GM10266 (cell line): ENCODE results near the gene HSH2D.

ENCODE experiments used
- DNase-seq: peaks from one replicate; pipeline ENCODE4 v3.0.0; 2012; ENCODE audit errors: extremely low spot score
- CTCF ChIP-seq: IDR thresholded peaks from 2 replicates; pipeline ENCODE4 v1.5.1; 2012; ENCODE audit warnings: mild to moderate bottlenecking, low read depth; ENCODE audit not compliant: control insufficient read depth, insufficient read depth; ENCODE audit errors: missing control alignments

Gene HSH2D

GRCh38 chr19:16207490-16208025 is 64.1 kb downstream of the HSH2D start:
- TF ChIP-seq CTCF = no peak

More at GRCh38 chr19:16207490-16208025, 64.1 kb downstream of the HSH2D start:
- no peak for DNase-seq
